Endothelial cell of umbilical vein (primary cell): ENCODE measurements around the gene ASB2.

Experiments
- CTCF ChIP-seq, 2 donors: IDR thresholded peaks; 1 replicate in 1 of 2; 2 replicates in 1 of 2; pipeline ENCODE4 v1.5.1; 2011; ENCODE audit warnings: low read length in 2 of 2, mild to moderate bottlenecking in 2 of 2, moderate library complexity in 2 of 2, control low read depth in 1 of 2, inconsistent platforms in 1 of 2, low read depth in 1 of 2; ENCODE audit not compliant: insufficient read depth in 1 of 2; ENCODE audit errors: extremely low read depth in 1 of 2
- EZH2 ChIP-seq: IDR thresholded peaks from 2 replicates; pipeline ENCODE4 v1.6.1; 2012; ENCODE audit warnings: borderline replicate concordance, low read depth, mild to moderate bottlenecking, moderate library complexity, low read length, inconsistent platforms; ENCODE audit not compliant: severe bottlenecking
- MAX ChIP-seq: IDR thresholded peaks from 2 replicates; pipeline ENCODE4 v1.6.1; 2011; ENCODE audit not compliant: insufficient read depth, insufficient read length
- POLR2A ChIP-seq: IDR thresholded peaks from 2 replicates; pipeline ENCODE4 v1.6.1; 2012; ENCODE audit warnings: low read depth, mild to moderate bottlenecking, control low read depth, low read length
- POLR2AphosphoS5 ChIP-seq: IDR thresholded peaks from 2 replicates; pipeline ENCODE4 v1.6.1; 2012; ENCODE audit warnings: low read depth, mild to moderate bottlenecking, control low read depth, low read length, moderate library complexity; ENCODE audit not compliant: insufficient read depth

DNA sequence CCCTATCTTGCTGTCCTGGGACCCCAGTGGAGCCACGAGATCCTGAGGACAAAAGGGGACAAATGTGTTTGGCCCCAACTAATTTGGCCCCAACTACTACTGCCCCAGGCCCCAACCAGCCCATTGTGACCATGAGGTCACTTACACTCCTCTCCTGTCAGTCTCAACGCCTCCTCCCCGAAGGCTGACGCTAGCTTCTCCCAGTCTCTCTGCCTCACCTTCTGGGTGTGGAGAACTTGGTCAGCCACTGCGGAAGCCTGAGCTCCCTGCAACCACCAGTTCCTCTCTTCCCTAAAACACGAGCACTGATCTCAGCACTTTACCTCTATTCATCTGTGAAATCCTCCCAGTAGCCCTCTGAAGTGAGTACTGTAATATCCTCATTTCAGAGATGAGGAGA is 35.9 kb downstream of the ASB2 start:
- TF ChIP-seq POLR2A (no peak), EZH2 (no peak), CTCF (IDR thresholded peaks at IDR 0.05; ENCODE audit: extremely low read depth in 1 of 2, insufficient read depth in 1 of 2, low read depth in 1 of 2, low read length in 2 of 2) (no peak), POLR2AphosphoS5 (no peak), MAX (no peak)
